SK-MEL-5 (cell line): ENCODE results near the gene LTF. TPM values are rescaled to one million over a fixed set of nuclear protein-coding genes. Genes with fewer than 3 reads are reported as not detected.

Source experiments
- DNase-seq: peaks from one replicate; pipeline ENCODE4 v3.0.0-alpha.2; 2016; ENCODE audit warnings: low read depth, low spot score
- in situ Hi-C: cut with HindIII; loops from 2 replicates; pipeline ENCODE4 v1.10.0; 2016; ENCODE audit warnings: low sequenced_read_pairs, high pct_unique_total_duplicates, low pct_unique_long_range_greater_than_20kb
- polyA plus RNA-seq, 2 experiments: library from polyadenylated mRNA; depleted of rRNA; stranded (reverse); fragments of >200 nt; gene quantifications; 2 replicates each; pipeline ENCODE4 v1.2.3, GENCODE V29; 2015
- total RNA-seq: library from RNA; depleted of rRNA; stranded (reverse); fragments of >200 nt; shearing (Covaris generic); gene quantifications from 2 replicates; pipeline ENCODE4 v1.2.3, GENCODE V29; 2014; rRNA removed

LTF gene
- 0.11 TPM in 1 of 2 replicates, not detected in the other for total RNA-seq
- polyA plus RNA-seq (2015; cell fraction: cytosol; rRNA removed), result not detected in 2 replicates
- polyA plus RNA-seq (2015; cell fraction: nucleus; rRNA removed), result not detected in 2 replicates

DNA sequence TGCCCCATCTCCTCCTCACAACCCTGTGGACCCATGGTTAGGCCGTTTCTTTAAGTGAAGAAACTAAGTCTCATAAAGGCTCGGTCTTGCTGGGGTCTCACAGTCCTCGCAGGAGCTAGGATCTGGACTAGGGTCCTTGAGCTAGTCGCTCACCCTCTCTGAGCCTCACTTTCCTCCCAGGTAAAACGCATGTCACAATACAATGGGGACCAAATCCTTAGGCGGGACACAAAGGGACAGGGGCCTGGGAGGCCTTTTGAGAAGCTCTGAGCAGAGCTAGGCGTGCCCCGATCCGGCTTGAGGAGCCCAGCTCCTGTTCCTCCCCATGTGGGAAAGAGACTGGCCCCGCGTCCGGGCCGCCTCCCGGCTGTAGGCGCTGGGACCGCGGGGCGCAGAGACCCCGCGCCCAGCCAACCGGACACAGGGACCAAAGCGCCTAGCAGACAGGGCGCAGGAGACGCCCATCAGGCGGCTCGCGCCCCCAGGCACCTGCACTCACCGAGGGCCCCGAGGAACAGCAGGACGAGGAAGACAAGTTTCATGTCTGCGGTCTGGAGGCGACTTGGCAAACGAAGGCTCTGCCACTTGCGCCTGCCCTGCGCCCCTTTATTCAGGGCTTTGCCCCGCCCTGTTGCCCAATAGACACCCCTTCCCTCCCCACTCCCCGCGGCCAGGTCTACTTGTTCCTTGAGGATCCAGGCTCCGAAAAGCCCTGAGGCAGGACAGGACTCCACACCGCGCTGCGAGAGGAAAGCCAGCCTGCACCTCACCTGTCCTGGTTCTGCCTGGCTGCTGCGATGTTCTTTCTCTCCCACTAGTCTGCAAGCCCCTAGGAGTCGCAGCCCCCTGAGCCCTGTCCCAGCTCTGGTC lies at the start of gene LTF:
Gene LTF, minus strand, starts transcription at position 580 of the 870 bp plus-strand sequence. Its CDS starts 38 bp downstream, at position 542.
- in situ Hi-C loops, result no loop called here
- no peak for DNase-seq

DNA sequence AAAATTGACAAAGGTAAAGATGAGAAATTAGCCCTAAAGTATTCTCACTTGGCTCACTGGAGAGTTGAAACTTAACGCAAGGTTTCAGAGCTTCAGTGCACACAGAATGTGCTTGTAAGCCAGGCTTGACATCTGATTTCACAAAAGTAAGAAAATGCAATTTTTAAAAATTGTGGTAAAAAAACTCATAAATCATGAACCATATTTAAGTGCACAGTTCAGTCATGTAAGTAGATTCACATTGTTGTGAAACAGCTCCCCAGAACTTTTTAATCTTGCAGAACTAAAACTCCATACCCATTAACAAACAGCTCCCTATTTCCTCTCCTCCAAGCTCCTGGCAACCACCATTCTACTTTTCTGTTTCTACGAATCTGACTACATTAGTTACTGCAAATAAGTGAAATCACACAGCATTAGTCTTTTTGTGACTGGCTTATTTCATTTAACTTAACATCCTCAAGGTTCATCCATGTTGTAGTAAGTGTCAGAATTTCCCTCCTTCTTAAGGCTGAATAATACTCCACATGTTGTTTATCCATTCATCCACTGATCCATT lies 47.6 kb upstream of the LTF start:
- DNase-seq, result no peak
- in situ Hi-C loops, result no loop called here

DNA sequence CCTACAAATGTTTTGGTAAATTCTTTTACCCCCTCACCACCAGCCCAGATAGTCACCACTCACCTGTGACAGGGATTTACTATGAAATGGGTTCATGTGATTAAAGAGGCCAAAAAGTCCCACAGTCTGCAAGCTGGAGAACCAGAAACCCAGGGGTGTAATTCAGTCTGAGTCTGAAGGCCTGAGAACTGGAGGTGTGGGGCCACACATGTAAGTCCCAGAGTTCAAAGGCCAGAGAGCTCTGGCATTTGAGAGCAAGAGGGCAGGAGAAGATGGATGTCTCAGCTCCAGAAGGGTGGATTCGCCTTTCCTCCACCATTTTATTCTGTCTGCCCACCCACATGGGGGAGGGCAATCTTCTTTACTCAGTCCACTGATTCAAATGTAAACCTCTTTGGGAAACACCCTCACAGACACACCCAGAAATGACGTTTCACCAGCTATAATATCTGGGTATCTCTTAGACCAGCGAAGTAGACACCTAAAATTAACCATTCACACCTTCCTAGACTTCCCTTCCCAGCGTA lies 45.0 kb upstream of the LTF start:
- DNase-seq, result no peak
- in situ Hi-C loops, result no loop called here

DNA sequence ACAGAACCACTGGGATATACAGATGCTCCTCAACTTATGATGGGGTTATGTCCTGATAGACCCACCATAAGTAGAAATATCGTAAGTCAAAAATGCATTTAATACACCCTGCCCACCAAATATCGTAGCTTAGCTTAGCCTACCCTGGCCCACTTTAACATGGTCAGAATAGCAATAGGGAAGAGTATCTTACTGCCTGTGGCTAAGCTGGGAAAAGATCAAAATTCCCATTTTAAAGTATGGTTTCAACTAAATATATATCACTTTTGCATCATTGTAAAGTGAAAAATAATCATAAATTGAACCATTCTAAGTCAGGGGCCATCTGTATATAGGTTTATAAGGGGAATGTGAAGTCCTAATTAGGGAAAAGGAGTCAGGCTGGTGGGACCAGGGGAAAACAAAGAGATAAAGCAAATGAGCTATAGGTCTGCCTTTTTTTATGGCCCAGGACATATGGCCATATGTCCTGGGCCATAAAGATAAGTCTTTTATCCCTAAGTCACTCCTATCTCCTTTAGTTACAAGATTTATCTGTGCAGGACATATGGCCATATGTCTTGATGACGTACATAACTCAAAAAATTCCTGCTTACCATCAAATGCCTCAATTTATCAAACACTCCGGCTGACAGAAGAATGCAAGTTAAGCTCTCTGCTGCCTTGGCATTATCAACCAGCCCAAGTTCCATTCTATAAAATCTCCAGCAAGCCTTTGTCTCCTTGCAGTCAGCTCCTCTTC lies 44.3 kb upstream of the LTF start:
- in situ Hi-C loops, result no loop called here
- no peak for DNase-seq

DNA sequence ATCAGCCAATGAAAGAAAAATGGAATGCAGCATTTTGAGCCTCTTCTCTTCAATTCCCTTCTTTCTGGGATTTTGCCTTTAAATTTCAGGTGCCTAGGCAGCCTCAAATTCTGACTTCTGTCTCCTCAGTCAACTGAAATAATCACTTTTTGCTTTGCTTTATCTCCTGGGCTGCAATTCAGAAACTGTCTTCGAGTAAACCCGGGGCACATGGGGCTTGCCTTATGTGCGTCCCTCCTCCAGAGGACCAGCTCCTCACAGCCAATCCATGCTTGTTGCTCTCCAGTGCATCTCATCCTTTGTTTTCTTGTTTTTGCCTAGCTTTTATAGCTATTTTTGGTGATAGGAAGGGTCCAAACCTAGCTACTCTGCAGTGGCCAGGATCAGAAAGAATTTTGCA lies 41.8 kb upstream of the LTF start:
- DNase-seq, result no peak

DNA sequence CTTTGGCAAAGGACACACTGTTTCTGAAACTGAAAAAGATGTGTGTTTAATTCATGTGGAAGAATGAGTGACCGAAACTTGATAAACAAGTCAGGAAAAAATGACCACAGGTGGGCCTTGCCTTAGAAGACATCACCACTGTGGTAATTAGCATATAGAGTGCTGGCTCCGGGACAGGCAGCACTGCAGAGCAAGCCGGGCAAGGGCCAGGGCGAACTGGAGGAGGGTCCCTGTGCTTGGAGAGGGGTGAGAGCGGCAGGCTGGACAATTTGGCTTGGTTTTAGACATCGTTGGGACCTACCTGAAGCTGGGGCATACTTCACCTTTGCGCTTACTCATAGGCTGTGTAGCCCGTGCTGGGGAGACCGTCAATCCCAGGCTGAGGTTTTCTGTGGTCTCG lies 41.2 kb upstream of the LTF start:
- in situ Hi-C loops, result no loop called here
- no peak for DNase-seq

More for the DNA sequence above, 41.8 kb upstream of the LTF start:
- in situ Hi-C loops, result no loop called here

DNA sequence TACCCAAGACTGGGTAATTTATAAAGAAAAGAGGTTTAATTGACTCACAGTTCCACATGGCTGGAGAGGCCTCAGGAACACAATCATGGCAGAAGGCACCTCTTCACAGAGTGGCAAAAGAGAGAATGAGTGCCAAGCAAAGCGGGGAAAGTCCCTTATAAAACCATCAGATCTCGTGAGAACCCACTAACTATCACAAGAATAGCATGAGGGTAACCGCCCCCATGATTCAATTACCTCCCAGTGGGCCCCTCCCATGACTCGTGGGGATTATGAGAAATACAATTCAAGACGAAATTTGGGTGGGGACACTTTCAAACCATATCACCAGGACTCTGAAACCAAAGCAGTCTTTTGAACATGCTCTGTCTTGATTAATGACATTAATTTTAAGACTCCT lies 40.1 kb upstream of the LTF start:
- in situ Hi-C loops, result no loop called here
- peak; percentile 37 for DNase-seq

DNA sequence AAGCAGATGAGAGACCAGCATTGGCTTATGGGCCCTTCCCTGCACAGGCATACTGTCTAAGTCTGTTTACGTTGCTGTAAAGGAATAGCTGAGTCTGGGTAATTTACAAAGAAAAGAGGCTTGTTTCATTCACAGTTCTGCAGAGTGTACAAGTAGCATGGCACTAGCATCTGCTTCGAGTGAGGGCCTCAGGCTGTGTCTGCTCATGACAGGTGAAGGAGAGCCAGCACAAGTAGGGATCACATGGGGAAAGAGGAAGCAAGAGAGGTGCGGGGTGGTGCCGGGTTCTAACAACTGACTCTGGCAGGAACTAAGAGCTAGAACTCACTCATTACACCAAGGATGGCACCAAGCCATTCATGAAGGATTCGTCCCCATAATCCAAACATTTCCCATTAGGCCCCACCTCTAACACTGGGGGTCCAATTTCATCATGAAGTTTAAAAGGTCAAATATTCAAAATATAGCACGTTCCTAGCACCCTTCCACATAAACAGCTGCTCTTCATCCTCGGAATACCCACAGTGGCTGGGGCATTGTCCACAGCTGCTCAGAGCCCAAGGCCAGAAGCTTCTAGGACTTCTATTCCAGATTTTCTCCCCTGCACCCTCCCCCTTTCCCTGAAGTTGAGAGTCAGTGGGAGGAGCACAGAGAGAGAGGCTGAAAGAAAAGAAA lies 38.6 kb upstream of the LTF start:
- in situ Hi-C loops, result no loop called here
- no peak for DNase-seq

DNA sequence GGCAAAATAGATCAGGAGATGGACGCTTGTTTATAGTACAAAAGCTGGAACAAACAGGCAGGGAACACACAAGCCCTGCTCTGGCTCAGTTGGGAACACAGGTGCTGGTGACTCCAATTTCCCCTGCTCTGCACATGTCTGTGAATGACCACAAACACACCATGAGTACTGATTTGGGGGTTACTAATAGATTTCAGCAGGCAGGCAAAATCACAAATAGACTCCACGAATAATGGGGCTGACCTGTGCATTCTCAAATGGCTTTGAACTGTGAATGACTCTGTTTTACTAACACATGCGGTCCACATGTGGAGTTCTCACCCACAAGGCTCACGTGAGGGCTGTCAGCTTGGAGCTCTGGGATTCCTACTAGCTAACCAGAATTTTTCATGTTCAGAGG lies 37.0 kb upstream of the LTF start:
- DNase-seq, result no peak
- in situ Hi-C loops, result no loop called here

DNA sequence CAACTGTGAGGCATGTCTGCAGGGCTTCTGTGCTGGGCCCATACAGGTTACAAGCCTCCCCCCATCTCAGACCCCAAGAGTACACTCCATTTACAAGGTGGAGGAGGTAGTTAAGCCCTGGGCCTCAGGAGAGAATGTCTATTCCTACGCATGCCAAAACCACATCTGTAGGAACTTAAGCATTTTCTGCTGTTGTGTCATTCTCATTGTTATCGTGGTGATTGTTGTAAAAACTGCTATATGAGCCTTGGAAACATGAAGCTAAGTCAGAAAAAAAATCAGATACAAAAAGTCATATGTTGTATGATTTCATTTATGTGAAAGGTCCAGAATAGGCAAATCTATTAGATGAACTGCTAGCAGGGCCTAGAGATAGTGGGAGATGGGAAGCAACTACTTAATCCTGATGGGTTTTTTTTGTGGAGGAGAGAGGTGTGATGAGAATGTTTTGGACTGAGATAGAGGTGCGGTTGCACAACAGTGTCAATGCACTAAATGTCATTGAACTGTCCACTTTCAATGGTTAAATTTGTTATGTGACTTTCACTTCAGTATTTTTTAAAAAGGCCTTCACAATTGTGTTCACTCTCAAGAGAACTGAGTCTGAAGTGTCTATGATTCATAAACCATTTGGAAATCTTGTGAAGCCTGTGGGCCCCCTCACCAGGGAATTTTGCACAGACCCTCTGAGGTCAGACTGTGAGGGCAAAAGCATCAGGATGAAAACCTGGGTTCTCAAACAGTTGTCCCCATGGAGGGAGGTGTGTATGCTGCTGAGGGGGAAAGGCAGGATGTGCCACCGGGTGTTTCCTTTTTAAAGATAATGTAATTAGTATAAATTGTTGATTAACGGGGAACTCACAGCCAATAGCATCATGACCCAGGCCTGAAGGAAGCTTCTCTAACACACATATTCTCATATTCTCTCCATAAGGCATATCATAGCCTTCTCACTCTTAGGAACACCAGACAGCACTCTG lies 36.2 kb upstream of the LTF start:
- in situ Hi-C loops, result no loop called here
- DNase-seq, result no peak

DNA sequence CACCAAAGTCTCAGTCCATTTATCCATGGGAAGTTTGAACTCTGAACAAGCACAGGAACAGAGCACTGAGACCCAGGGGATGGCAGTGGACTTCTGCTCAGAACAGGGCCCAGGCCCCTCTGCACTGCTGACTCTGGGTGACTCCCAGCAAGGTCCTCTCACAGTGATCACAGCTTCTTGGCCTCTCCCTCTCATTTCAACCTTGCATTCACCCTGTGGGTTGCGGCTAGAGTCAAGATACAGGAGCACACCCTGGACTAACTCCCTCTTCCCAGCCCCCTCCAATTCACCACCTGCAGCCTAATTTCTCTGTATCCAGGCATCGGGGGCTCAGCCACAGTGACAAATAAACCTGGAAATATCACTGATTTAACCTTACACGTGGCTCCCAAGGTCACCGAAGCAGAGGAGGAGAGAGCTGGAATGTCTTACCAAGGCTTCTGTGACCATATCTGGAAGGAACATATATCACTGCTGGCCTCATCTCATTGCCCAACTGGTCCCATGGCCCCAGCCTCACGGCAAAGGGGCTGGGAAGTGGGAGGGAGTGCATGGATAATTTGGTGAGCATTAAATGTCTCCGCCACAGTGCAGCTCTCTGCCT lies 34.3 kb upstream of the LTF start:
- no peak for DNase-seq
- in situ Hi-C loops, result no loop called here

DNA sequence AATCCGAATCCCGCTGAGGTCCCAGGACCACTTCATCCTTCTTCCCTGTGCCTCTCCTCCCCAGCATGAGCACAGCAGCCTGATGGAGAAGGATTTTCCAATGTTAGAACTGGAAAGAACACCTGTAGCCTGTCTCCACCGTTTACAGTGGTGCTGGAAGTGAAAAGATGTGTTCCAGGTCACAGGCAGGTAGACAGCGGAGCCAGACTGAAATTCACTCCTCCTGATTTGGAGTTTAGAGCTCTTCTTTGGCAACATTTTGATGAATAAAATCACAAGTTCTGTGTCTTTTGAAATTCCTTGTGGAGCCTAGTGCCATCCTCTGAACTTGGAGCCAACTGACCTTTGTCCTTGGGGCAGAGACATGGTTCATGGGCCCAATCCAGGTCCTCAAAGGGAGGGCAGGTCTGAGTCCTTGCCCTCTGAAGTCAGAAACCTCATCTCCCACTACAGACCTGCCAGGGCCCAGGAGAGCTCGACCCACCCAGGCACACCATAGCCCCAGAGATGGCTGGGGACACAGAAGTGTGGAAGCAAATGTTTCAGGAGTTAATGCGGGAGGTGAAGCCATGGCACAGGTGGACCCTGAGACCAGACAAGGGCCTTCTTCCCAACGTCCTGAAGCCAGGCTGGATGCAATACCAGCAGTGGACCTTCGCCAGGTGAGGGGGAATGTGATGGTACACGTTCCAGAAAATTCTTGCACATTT lies 33.0 kb upstream of the LTF start, which contains the start of gene RTP3:
Gene RTP3, plus strand, starts transcription at position 421 of the 710 bp plus-strand sequence. Its CDS starts 87 bp downstream, at position 508.
- in situ Hi-C loops, result no loop called here
- no peak for DNase-seq

DNA sequence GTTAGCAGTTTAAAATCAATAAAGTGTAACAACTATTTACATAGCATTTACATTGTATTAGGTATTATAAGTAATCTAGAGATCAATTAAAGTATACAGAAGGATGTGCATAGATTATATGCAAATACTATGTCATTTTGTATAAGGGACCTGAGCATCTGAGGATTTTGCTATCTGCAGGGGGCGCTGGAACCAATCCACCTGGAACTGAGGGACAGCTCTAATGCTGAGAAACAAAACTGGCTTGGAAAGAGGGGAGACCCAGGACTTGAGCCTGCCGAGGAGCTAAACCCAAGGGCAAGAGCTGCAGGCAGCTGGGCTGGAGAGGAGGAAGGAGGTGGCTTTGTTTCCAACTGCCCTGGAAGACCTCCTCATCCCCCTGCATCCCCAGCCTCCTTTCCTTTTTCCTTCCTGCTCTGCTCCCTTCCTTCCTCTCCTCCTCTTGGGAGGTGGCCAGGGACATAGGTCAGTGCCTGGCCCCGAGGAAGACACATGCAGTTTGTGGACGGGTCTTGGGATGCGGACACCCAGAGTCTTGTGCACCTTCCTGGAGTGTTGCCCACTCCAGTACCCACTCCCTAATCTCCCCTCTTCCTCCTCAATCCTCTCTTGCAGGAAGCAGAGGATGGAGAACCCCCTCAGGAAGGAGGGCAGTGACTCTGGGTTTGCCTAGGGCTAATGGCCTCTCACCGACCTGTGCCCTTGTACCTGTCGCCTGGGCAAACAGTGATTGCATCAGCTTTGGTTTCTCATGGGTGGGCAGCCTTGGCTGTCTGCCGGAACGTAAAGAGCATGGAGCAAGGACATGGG lies 32.2 kb upstream of the LTF start:
- in situ Hi-C loops, result no loop called here
- DNase-seq, result peak; percentile 44

DNA sequence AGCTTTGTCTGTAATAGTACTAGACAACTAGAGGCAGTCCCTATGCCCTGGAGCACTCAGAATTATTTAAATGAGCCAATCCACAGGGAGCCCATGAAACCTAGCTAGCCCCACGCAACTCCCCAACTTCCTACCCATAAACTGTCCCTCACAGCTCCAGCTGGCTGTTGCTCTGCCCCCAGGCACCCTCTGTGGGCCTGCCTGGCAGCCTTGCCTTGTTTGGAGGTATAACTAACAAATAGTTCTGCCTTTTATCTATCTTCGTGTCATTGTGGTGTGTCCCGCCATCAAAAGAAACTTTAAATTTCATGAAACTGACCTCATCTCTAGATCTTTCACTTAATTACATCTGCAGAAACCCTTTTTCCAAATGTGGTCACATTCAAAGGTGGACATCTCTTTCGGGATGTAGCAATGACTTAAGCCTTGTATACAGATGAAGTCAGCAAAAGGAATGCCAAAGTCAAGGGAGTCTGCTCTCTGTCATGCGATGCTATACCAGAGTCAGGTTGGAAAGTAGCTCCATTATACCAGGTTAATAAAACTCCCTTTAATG lies 31.3 kb upstream of the LTF start:
- in situ Hi-C loops, result no loop called here

More for the DNA sequence above, 31.3 kb upstream of the LTF start:
- DNase-seq, result no peak
